HFFc6 (cell line): ENCODE data around the gene HTRA3. TPM values are rescaled to one million over a fixed set of nuclear protein-coding genes. Genes with fewer than 3 reads are reported as not detected.

ENCODE experiments used
- DNase-seq: peaks from one replicate; pipeline ENCODE4 v3.0.0-alpha.2; 2018
- H3K27ac Mint-ChIP-seq: 2 replicates; pipeline ENCODE4 v1.8.0; 2020; ENCODE audit warnings: mild to moderate bottlenecking, mixed read lengths
- H3K27me3 Mint-ChIP-seq: 2 replicates; pipeline ENCODE4 v1.8.0; 2021; ENCODE audit warnings: mild to moderate bottlenecking, moderate library complexity, mixed read lengths; ENCODE audit not compliant: insufficient read depth
- H3K36me3 Mint-ChIP-seq: 2 replicates; pipeline ENCODE4 v1.8.0; 2021; ENCODE audit warnings: low read depth, mixed read lengths
- H3K4me1 Mint-ChIP-seq: 2 replicates; pipeline ENCODE4 v1.8.0; 2020; ENCODE audit warnings: low read depth, mixed read lengths
- H3K4me3 Mint-ChIP-seq: 2 replicates; pipeline ENCODE4 v1.8.0; 2020; ENCODE audit warnings: mild to moderate bottlenecking, moderate library complexity, mixed read lengths
- H3K9me3 Mint-ChIP-seq: 2 replicates; pipeline ENCODE4 v1.8.0; 2020; ENCODE audit warnings: mild to moderate bottlenecking, mixed read lengths
- CTCF ChIP-seq: fragments of 200-600 bp; sonication (generic); IDR thresholded peaks from 2 replicates; pipeline ENCODE4 v1.5.0; 2021; ENCODE audit warnings: antibody characterized with exemption, mild to moderate bottlenecking
- total RNA-seq, 6 experiments: library from RNA; stranded (reverse); fragmentation: NEBNext Ultra II Directional; extraction: Animal tissue kit (Norgen Biotek cat#: 25700); gene quantifications; 2 replicates in 1 of 6; 3 replicates in 5 of 6; pipeline ENCODE4 v1.2.3, GENCODE V29; 2021

The HTRA3 gene
- total RNA-seq, 6 experiments from 2014 or later: 4.2 to 7.0 (median 4.8) TPM

GRCh38 chr4:8227201-8227770 lies 42.3 kb upstream of the HTRA3 start:
- H3K27ac Mint-ChIP-seq: no peak overlapping the region
- H3K9me3 Mint-ChIP-seq: no peaks in the 10 kb centered on the region
- no peak for DNase-seq
- H3K4me1 Mint-ChIP-seq: peaks cover 9% of the 10 kb centered on the region
- H3K36me3 Mint-ChIP-seq: no peaks in the 10 kb centered on the region
- H3K27me3 Mint-ChIP-seq: peaks cover 3% of the 10 kb centered on the region; the same call in 1 of the 2 replicates
- TF ChIP-seq CTCF: no peak
- no peak overlapping the region for H3K4me3 Mint-ChIP-seq

GRCh38 chr4:8227771-8228318 lies 41.7 kb upstream of the HTRA3 start:
- H3K9me3 Mint-ChIP-seq: no peaks in the 10 kb centered on the region
- peaks cover 3% of the 10 kb centered on the region; the same call in 1 of the 2 replicates for H3K27me3 Mint-ChIP-seq
- H3K36me3 Mint-ChIP-seq: no peaks in the 10 kb centered on the region
- no peak overlapping the region for H3K27ac Mint-ChIP-seq
- peaks cover 9% of the 10 kb centered on the region for H3K4me1 Mint-ChIP-seq
- no peak for DNase-seq
- no peak for TF ChIP-seq CTCF
- no peak overlapping the region for H3K4me3 Mint-ChIP-seq

- DNase-seq: peak; percentile 34
- Mint-ChIP-seq H3K9me3 (no peaks in the 10 kb centered on the region), H3K4me1 (peaks cover 9% of the 10 kb centered on the region), H3K27ac (no peak overlapping the region), H3K27me3 (peaks cover 3% of the 10 kb centered on the region; the same call in 1 of the 2 replicates), H3K4me3 (no peak overlapping the region), H3K36me3 (no peaks in the 10 kb centered on the region)
- TF ChIP-seq CTCF: no peak
Observed at GRCh38 chr4:8228319-8229250, 41.0 kb upstream of the HTRA3 start.

GRCh38 chr4:8229331-8229975 lies 40.1 kb upstream of the HTRA3 start:
- TF ChIP-seq CTCF: no peak
- Mint-ChIP-seq H3K9me3 (no peaks in the 10 kb centered on the region), H3K4me1 (peaks cover 9% of the 10 kb centered on the region), H3K27me3 (peaks cover 3% of the 10 kb centered on the region; the same call in 1 of the 2 replicates), H3K27ac (no peak overlapping the region), H3K36me3 (no peaks in the 10 kb centered on the region), H3K4me3 (no peak overlapping the region)
- no peak for DNase-seq

- peaks cover 3% of the 10 kb centered on the region; the same call in 1 of the 2 replicates for H3K27me3 Mint-ChIP-seq
- H3K4me1 Mint-ChIP-seq: peaks cover 9% of the 10 kb centered on the region
- no peak overlapping the region for H3K27ac Mint-ChIP-seq
- no peak for TF ChIP-seq CTCF
- H3K9me3 Mint-ChIP-seq: no peaks in the 10 kb centered on the region
- H3K4me3 Mint-ChIP-seq: no peak overlapping the region
- DNase-seq: no peak
- H3K36me3 Mint-ChIP-seq: no peaks in the 10 kb centered on the region
Observed at GRCh38 chr4:8230033-8230432, 39.5 kb upstream of the HTRA3 start.
